Left cardiac atrium (tissue), 4 donors: ENCODE results near the gene KIF3B. TPM values are rescaled to one million over a fixed set of nuclear protein-coding genes. Genes with fewer than 3 reads are reported as not detected.

Source experiments
- ATAC-seq, 2 donors: fragments of 200-7000 bp; cut with Tn5 transposase; one replicate each; pipeline ENCODE4 v1.9.1; 2020; ENCODE audit warnings: mild to moderate bottlenecking in 2 of 2, moderate library complexity in 2 of 2
- DNase-seq: peaks from one replicate; pipeline ENCODE4 v3.0.0-alpha.2; 2020
- intact Hi-C, 2 donors: fragments of 100-400 bp; cut with DNase I; formaldehyde crosslinking; loops; one replicate each; pipeline versions ENCODE4 v1.14.1 to v1.15.1; 2022 to 2023
- long read RNA-seq: library from polyadenylated mRNA; unstranded; transcript quantifications from one replicate; pipeline ENCODE4 v2.0.0, GENCODE V29; 2021
- total RNA-seq, 2 donors: library from RNA; stranded (reverse); fragmentation: NEBNext Ultra II Directional; extraction: Animal tissue kit (Norgen Biotek cat#: 25700); gene quantifications; one replicate each; pipeline ENCODE4 v1.2.1, GENCODE V29; 2021
- donor health status: DM: no; HTN: yes; CAD: no.
- donor health status: DM: no; HTN: yes; CAD: no; lungs with severe emphysema.
- donor health status: DM: yes; HTN: yes; CAD: no.
- donor health status: Dilated cardiomyopathy.

The KIF3B gene
- 10 to 100 TPM; 13.1 to 17.0 TPM for total RNA-seq
- long read RNA-seq, full-length matches to known transcripts: 1 of 10 reads
- long read RNA-seq, partial matches to known transcripts: 7 of 10 reads
- long read RNA-seq, other reads (novel, unspliced or antisense): 2 of 10 reads

DNA sequence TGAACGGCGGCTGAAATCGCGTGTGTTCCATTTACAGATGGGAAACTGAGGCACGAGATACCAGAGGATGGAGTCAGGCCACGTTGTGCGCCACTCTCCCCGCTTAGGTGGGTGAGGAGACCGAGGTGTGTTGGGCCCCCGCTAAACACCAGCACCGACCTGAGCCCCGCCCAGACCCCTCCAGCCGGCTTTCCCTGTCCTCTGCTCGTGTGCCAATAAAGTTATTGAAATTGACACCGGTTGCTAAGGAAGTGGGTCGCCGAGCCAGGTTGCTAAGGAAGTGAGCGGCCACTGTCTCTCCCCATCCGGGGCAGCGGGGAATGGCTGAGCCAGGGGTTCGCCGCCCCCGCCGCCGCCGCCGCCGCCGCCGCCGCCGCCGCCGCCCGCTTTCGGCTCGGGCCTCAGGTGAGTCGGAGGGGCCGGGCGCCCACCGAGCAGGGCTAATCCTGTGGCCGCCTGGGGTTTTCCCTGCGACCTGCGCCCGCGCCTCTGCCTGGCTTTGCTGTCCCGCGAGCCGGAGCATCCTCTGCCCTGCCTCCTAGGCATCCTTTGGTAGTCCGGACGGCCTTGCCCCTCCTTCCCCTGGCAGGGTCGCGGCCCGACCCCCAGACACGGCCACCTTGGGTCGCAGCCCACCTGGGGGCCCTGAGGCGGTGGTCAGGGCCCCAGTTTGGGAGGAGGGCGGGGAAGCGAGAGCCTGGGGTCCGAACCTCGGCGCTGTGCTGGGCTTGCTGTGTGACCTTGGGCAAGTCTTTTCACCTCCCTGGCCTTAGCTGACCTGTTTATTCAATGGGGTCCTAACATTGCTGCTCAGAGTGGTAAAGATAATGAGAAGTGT is at the start of gene KIF3B:
Gene KIF3B, plus strand, starts transcription at position 291 of the 838 bp plus-strand sequence. CDS start 32,127 bp downstream, outside the sequence.
- ATAC-seq (peak; percentile 95 to 98), DNase-seq (peak; percentile 91)
- intact Hi-C loops: no loop called here

DNA sequence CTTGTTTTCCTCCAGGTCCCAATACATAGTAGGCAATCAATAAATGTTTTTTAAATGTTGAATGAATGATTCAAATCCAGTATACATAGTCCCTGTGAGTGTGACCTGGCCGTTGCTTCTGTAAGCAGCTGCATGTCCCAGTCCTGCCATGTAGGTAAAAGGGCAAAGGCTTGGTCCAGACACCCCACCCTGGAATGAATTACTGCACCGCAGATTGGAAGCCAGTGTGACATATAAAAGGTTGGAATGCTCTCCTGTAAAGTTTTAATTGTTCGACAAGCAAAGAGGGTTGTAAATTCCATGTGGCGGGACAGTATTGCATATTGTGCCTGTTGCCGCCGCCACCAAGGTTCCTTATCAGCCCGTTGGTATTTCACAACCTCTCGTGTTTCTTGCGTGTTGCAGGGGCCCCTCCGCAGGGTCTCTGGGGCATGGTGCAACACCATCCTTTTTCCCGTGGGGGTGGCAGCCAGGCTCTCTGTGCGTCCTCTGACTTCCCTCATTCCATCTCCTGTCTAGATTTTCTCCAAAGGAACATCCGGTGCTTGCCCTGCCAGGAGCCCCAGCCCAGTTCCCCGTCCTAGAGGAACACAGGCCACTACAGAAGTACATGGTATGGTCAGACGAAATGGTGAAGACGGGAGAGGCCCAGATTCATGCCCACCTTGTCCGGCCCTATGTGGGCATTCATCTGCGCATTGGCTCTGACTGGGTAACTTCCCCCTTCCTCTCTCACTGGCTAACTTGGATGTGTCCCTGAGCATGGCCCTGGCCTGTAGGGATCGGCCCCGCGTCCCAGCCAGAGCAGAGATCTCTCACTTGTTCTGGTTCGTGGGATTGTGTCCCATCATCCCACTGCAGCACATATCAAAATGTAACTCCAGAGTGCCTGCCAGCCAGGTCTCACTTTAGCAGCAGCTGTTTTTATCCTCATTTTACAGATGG is 49.4 kb upstream of the KIF3B start:
- DNase-seq: peak; percentile 47
- ATAC-seq: peak; percentile 56 to 80
- intact Hi-C loops: no loop called here

DNA sequence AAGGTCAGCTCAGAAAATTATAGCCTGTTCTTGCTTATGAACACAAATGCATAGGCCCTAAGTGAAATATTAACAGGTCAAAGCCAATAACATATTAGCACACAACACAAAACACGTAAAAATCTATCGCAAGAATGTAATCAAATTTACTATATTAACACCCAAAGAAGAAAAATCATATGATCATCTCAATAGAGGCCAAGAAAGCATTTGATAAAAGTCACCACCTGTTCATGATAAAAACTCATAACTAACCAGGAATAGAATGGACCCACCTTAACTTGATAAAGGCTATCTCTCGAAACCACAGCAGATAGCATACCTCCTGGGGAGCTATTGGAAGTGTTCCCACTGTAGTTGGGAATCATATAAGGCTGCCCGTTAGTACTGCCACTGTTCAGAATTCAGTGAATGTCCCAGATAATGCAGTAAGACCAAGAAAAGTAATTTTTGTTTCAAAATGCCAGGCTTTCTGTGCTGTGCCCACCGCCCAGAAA is 48.2 kb upstream of the KIF3B start:
- ATAC-seq (no peak), DNase-seq (no peak)
- intact Hi-C loops: no loop called here

DNA sequence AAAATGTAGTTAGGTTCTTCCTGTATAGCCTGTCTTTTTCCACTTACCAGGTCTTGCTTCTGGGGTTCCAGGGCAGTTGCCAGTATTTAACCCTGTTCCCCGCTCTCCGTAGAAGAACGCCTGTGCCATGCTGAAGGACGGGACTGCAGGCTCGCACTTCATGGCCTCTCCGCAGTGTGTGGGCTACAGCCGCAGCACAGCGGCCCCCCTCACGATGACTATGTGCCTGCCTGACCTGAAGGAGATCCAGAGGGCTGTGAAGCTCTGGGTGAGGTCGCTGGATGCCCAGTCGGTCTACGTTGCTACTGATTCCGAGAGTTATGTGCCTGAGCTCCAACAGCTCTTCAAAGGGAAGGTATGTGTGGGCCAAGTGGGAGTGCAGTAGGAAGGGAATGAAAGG is 46.7 kb upstream of the KIF3B start:
- intact Hi-C loops: no loop called here
- DNase-seq (no peak), ATAC-seq (no peak)

DNA sequence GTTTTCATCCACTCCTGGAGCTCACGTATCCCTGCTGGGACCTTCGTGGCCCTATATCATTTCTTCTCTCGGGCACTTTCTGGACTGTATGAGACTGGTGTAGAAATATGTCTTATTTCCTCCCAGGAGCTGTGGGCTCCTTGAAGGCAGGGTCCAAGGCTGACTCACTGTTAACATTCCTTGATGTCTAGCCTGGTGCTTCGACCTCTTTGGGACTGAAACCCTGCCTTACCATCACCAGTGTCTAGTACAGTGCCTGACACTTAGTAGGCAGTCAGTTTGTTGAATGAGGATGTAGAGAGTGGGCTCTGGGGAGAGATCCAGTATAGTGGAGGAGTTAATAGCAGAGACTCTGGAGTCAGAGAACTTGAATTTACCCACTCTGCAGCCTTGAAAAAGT is 46.2 kb upstream of the KIF3B start:
- DNase-seq (no peak), ATAC-seq (no peak)
- intact Hi-C loops: no loop called here

GRCh38 chr20:32231847-32232246 is 45.6 kb upstream of the KIF3B start:
- DNase-seq (no peak), ATAC-seq (no peak)
- intact Hi-C loops: no loop called here

DNA sequence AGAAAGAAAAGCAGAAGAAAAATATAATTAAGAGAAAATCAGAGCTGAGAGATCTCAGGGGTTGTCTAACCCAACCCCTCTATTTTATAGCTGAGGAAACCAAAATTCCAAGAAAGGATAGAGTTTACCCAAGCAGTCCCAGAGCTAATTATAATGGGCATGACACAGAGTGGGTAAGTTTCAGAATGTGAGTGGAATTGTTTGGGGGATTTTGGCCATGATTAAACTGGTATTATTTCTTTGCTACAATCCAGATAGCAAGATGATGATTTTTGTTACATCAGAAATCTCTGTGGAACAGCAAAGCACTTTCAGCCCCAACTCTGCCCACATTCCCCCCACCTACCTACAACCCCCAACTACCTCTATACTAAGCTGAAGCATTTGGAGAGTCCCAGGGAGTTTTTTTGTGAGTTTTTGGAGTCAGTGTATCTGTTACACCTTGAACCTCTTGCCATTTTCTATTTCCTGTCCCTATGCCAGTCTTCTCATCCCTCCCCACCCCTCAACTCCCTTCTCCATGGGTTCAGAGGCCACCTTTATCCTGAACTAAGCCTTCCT is 45.0 kb upstream of the KIF3B start:
- DNase-seq (no peak), ATAC-seq (no peak)
- intact Hi-C loops: no loop called here

GRCh38 chr20:32233286-32233685 is 44.2 kb upstream of the KIF3B start:
- no peak for DNase-seq
- intact Hi-C loops: no loop called here
- ATAC-seq: no peak

- ATAC-seq: no peak
- intact Hi-C loops: no loop called here
- no peak for DNase-seq
These were observed 43.2 kb upstream of the KIF3B start for GRCh38 chr20:32234135-32234808.

DNA sequence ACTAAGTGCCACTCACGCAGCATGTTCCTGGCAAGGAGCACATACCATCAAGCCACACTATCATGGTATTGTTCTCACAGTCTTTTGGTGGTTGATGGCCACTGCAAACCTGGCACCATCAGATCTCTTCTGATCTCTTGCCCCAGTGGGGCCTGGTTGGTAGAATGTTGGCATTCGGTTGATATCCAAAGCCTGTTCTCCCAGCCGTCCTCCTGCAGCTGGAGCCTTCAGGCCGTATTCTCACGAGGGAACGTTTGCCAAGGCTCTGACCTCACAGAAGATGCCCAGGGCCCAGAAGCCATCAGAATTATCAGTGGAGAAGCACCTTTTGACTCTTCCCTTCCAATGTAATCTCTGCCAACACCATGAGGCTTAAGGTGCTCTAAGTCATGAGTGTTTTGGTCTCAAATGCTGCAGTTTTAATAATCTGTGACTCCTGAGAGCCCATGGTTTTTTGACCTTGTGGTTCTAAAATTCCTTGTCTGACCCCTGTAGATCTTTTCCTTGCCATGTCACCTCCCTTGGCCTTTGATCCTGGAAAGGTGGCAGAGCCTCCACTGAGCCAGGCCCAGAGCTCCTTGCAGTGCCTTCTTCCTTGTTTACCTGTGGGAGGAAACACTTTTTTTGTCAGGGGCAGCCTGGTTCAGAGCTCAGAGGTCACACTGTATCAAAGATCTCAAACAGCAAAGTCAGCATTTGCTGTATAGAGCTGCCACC is 42.0 kb upstream of the KIF3B start:
- ATAC-seq (no peak), DNase-seq (no peak)
- intact Hi-C loops: no loop called here

DNA sequence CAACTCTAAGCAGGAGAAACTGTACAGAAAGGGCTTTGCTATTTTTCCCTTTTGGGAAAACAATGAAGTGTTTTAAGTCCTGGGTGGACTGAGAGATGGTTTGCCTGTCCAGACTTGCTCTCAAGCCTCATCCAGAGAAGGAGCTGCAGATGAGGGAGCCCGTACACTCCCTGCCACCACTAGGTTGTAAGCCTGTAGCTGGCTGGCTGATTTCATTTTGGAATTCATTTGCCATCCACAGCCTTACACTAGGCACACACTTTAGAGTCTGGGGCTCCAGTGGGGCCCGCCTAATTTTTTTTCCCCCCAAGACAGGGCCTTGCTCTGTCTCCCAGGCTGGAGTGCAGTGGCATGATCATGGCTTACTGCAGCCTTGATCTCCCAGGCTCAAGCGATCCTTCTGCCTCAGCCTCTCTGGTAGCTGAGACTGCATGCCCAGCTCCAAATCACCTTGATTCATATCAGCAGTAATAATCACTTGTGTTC is 41.4 kb upstream of the KIF3B start:
- DNase-seq: no peak
- intact Hi-C loops: no loop called here

GRCh38 chr20:32236819-32237218 is 40.6 kb upstream of the KIF3B start:
- DNase-seq (no peak), ATAC-seq (no peak)
- intact Hi-C loops: no loop called here

More for the DNA sequence above, 41.4 kb upstream of the KIF3B start:
- ATAC-seq: no peak

GRCh38 chr20:32237419-32237818 is 40.0 kb upstream of the KIF3B start:
- DNase-seq (no peak), ATAC-seq (no peak)
- intact Hi-C loops: no loop called here

DNA sequence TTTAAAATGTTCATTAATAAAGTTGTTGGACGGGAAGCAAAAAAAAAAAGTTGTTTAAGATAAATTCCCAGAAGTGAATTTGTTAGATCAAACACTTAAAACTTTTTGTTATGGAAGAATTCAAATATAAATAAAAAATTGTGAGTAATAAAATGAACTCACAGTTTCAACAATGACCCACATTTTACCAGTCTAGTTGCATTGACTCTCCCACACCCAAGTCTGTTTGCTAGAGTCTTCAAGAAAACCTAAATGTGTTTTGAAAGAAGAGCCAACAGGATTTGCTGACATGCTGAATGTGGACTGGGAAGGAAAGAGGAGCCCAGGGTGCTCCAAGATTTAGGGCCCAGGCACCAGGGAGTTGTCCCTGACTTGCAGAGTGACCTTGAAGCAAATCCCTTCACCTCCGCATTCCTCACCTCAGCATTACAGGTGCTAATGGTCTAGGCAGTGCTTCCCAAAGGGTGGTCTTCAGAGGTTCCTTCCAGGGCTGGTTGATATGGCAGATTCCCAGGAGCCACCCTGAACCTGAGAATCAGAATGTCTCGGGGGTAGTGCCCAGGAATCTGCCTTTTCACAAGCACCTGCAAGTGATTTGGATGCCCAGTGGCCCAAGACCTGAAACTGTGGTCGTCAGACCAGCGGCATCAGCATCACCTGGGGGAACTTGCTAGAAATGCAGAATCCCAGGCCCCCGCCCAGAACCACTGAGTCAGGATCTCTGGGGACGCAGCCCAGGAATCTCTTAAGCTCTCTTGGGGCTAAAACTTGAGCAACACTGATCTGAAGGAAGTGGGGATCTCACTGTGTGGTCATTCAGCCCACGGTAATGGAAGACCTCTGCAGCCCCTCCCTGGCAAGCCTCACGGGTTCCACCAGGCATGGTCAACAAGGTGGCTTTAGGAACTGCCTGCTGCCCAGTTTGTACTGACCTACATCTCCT is 38.7 kb upstream of the KIF3B start:
- no peak for ATAC-seq

DNA sequence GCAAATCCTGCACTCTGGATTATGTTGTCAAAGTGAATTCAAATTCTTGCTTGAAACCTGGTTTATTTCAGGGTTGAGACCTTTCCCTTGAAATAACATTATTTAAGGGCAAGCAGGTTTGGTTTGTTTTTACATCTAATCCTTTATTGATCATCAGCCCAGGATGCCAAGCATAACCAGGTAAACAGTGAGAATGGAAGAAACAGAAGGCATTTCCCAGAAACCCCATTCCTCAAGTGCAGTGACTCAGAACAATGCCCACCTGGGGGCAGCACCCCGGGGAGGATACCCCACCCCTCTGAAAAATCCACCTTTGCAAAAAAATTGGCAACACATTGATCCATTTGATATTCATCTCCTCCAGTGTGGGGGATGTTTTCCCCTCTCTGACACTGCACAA is 37.2 kb upstream of the KIF3B start:
- intact Hi-C loops: no loop called here
- ATAC-seq (no peak), DNase-seq (no peak)

More for the DNA sequence above, 38.7 kb upstream of the KIF3B start:
- intact Hi-C loops: no loop called here
- DNase-seq: no peak

DNA sequence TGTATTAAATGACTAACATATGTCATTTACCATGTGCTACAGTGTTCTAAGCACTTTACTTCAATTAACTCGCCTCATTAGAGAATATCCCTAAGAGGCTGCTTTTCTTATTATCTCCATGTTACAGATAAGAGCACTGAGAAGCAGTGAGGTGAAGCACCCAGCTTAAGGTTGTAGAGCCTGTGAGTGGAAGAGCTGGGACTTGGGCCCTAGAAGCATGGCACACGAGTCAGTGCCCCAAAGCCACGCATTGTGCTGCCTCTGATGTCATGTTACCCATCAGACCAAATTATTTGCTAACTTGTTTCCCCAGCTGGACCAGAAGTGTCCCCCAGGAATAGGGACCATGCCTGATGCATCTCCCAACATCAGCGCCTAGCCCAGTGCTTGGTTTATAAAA is 35.6 kb upstream of the KIF3B start:
- no peak for ATAC-seq
- intact Hi-C loops: no loop called here
- DNase-seq: no peak
